Right lobe of liver (tissue), 4 donors: Measurements from ENCODE around the gene CENPF.

Experiments used
- POLR2A ChIP-seq: fragments of 450-650 bp; IDR thresholded peaks from one replicate; pipeline ENCODE4 v1.6.1; 2017; ENCODE audit warnings: antibody characterized with exemption, mild to moderate bottlenecking
- TF ChIP-seq, protein P1 (sequence below), 4 donors: fragments of 200-600 bp in 3 of 4; fragments of 450-650 bp in 1 of 4; IDR thresholded peaks; one replicate each; pipeline versions ENCODE4 v1.5.1 to v1.8.0; 2016 to 2022; ENCODE audit warnings: antibody characterized with exemption in 4 of 4, mild to moderate bottlenecking in 2 of 4
- donor health status: DM: no; HTN: no; CAD: no.
- donor health status: DM: no; HTN: no; CAD: no.
- donor health status: DM: no; HTN: yes; CAD: no.

DNA sequence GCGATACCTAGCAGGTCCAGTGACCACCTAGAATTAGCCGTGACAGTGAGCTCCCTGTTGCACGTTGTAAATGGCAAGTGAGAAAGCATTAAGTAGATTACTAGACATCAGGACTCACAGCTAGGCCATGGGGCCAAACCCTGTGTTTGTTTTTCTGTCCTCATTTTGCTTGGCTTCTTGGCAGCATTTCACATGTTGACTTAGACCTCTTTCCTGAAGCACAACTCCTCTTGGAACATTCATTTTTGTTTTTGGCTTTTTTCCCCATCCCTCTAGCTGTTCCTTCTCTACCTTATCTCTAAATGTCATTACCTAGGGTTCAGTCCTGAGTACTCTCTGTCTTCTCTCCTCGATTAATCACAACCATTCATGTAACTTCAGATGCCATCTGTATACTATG is 34.7 kb upstream of the CENPF start:
- TF ChIP-seq, protein P1, sequence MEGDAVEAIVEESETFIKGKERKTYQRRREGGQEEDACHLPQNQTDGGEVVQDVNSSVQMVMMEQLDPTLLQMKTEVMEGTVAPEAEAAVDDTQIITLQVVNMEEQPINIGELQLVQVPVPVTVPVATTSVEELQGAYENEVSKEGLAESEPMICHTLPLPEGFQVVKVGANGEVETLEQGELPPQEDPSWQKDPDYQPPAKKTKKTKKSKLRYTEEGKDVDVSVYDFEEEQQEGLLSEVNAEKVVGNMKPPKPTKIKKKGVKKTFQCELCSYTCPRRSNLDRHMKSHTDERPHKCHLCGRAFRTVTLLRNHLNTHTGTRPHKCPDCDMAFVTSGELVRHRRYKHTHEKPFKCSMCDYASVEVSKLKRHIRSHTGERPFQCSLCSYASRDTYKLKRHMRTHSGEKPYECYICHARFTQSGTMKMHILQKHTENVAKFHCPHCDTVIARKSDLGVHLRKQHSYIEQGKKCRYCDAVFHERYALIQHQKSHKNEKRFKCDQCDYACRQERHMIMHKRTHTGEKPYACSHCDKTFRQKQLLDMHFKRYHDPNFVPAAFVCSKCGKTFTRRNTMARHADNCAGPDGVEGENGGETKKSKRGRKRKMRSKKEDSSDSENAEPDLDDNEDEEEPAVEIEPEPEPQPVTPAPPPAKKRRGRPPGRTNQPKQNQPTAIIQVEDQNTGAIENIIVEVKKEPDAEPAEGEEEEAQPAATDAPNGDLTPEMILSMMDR (IDR thresholded peaks at IDR 0.05) = no peak
- TF ChIP-seq POLR2A = no peak
